ELR (cell line): Measurements from ENCODE around the gene PRAMEF17.
"Not testable (repeated sequence)": the region's sequence is repeated elsewhere in the genome, so short reads cannot be mapped to it uniquely, and the experiment has no call there.

Source experiments
- DNase-seq: peaks from one replicate; pipeline ENCODE4 v3.0.0-alpha.2; 2015; ENCODE audit warnings: low read depth

PRAMEF17 gene

GRCh38 chr1:13389332-13389731, at the start of gene PRAMEF17:
TSS of gene PRAMEF17 (plus strand) at chr1:13389632. CDS start at chr1:13389658, 26 bp downstream.
- DNase-seq = not testable (repeated sequence)

- not testable (repeated sequence) for DNase-seq
Measured at GRCh38 chr1:13342496-13342895, 46.9 kb upstream of the PRAMEF17 start.

- DNase-seq = not testable (repeated sequence)
Measured at GRCh38 chr1:13347034-13347433, 42.4 kb upstream of the PRAMEF17 start, which contains the start of gene PRAMEF14. TSS of gene PRAMEF14 (minus strand) at chr1:13347134. CDS start at chr1:13345314, 1,820 bp downstream.

GRCh38 chr1:13353476-13353875, 36.0 kb upstream of the PRAMEF17 start:
- not testable (repeated sequence) for DNase-seq

GRCh38 chr1:13354475-13354874, 35.0 kb upstream of the PRAMEF17 start:
- not testable (repeated sequence) for DNase-seq

GRCh38 chr1:13356774-13357173, 32.7 kb upstream of the PRAMEF17 start:
- peak; percentile 46 for DNase-seq

- not testable (repeated sequence) for DNase-seq
Measured at GRCh38 chr1:13362364-13362763, 27.1 kb upstream of the PRAMEF17 start.

- not testable (repeated sequence) for DNase-seq
Measured at GRCh38 chr1:13364928-13365327, 24.5 kb upstream of the PRAMEF17 start.

- DNase-seq = not testable (repeated sequence)
Measured at GRCh38 chr1:13366536-13366935, 22.9 kb upstream of the PRAMEF17 start.

- DNase-seq = not testable (repeated sequence)
Measured at GRCh38 chr1:13368544-13368943, 20.9 kb upstream of the PRAMEF17 start.

GRCh38 chr1:13378983-13379382, 10.4 kb upstream of the PRAMEF17 start:
- not testable (repeated sequence) for DNase-seq

GRCh38 chr1:13380380-13380779, 9.1 kb upstream of the PRAMEF17 start:
- DNase-seq = not testable (repeated sequence)

- not testable (repeated sequence) for DNase-seq
Measured at GRCh38 chr1:13393004-13393403, 3.6 kb downstream of the PRAMEF17 start.

- DNase-seq = not testable (repeated sequence)
Measured at GRCh38 chr1:13394761-13395160, 5.3 kb downstream of the PRAMEF17 start.

- DNase-seq = not testable (repeated sequence)
Measured at GRCh38 chr1:13395311-13395710, 5.9 kb downstream of the PRAMEF17 start.

GRCh38 chr1:13407811-13408210, 18.4 kb downstream of the PRAMEF17 start:
- DNase-seq = no peak

GRCh38 chr1:13410150-13410549, 20.7 kb downstream of the PRAMEF17 start, which contains the start of gene PRAMEF20:
TSS of gene PRAMEF20 (plus strand) at chr1:13410450. CDS start at chr1:13416355, 5,905 bp downstream.
- DNase-seq = not testable (repeated sequence)

- no peak for DNase-seq
Measured at GRCh38 chr1:13430495-13430894, 41.1 kb downstream of the PRAMEF17 start.

GRCh38 chr1:13432251-13432650, 42.8 kb downstream of the PRAMEF17 start:
- DNase-seq = no peak

- not testable (repeated sequence) for DNase-seq
Measured at GRCh38 chr1:13433694-13434358, 44.4 kb downstream of the PRAMEF17 start.

- no peak for DNase-seq
Measured at GRCh38 chr1:13435458-13435857, 46.0 kb downstream of the PRAMEF17 start.

GRCh38 chr1:13439104-13439783, 49.8 kb downstream of the PRAMEF17 start:
- DNase-seq = not testable (repeated sequence)
